Measurements from ENCODE around the gene ZC2HC1B.

DNA sequence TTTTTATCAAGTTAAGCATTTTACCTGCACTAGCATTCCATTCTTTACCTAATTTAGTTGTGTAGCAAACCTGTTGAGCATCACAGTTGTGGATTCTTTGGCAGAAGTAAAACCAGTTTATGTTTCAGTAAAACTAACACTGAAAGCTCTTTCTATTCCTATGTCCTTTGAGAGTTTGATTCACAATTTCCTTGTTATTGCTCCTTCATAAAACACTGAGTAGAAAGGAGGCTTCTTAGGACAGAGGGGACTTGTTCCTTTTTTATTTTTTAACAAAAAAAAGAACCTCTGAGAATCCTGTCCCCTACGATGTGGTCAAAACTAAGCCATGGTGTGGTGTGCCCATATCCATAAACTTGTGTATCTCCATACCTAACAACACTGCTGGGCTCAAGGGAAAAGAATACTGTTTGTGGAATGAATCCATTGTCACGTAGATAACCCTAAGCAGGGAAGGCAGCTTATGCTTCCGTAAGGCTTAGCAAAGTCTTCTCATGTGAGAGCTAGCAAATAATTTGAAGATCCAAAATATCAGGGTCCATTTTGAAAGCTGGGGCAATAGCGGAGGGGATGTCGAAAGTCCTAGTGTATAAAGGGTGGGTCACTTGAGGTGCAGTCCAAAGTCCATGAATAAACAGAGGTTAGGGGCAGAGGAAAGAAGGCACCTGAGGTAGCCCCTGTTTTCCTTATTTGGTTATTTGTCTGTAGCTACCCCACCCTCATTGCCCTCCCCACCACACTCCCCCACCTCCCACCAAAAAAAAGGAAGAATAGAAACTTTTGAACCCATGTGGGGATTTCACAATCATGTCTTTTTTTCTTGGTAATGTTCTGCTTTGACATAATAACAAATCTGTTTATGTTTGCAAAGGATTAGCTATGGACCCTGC, 72.7 kb downstream of the ZC2HC1B start:
- TF ChIP-seq, protein P1, sequence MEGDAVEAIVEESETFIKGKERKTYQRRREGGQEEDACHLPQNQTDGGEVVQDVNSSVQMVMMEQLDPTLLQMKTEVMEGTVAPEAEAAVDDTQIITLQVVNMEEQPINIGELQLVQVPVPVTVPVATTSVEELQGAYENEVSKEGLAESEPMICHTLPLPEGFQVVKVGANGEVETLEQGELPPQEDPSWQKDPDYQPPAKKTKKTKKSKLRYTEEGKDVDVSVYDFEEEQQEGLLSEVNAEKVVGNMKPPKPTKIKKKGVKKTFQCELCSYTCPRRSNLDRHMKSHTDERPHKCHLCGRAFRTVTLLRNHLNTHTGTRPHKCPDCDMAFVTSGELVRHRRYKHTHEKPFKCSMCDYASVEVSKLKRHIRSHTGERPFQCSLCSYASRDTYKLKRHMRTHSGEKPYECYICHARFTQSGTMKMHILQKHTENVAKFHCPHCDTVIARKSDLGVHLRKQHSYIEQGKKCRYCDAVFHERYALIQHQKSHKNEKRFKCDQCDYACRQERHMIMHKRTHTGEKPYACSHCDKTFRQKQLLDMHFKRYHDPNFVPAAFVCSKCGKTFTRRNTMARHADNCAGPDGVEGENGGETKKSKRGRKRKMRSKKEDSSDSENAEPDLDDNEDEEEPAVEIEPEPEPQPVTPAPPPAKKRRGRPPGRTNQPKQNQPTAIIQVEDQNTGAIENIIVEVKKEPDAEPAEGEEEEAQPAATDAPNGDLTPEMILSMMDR (IDR thresholded peaks at IDR 0.05; ENCODE audit: low read depth, low read length, poor library complexity, severe bottlenecking): no peak
- TF ChIP-seq EZH2phosphoT487 (IDR thresholded peaks at IDR 0.05; ENCODE audit: borderline replicate concordance, low read length): no peak

All from DOHH2 (cell line).